Mucosa of descending colon (tissue), 3 donors: Measurements from ENCODE around the gene ZBTB43. TPM values are rescaled to one million over a fixed set of nuclear protein-coding genes. Genes with fewer than 3 reads are reported as not detected.
"Not testable (repeated sequence)": the region's sequence is repeated elsewhere in the genome, so short reads cannot be mapped to it uniquely, and the experiment has no call there.

Experiments used
- ATAC-seq: fragments of 200-7000 bp; cut with Tn5 transposase; one replicate; pipeline ENCODE4 v1.9.1; 2020; ENCODE audit warnings: mild to moderate bottlenecking, moderate library complexity
- DNase-seq, 3 donors: peaks; one replicate each; pipeline ENCODE4 v3.0.0-alpha.2; 2020
- H3K36me3 ChIP-seq: fragments of 200-600 bp; one replicate; pipeline ENCODE4 v1.8.0; 2021; ENCODE audit warnings: low read depth, mild to moderate bottlenecking
- H3K4me1 ChIP-seq: fragments of 200-600 bp; one replicate; pipeline ENCODE4 v1.8.0; 2021; ENCODE audit warnings: low read depth, mild to moderate bottlenecking
- H3K4me3 ChIP-seq: fragments of 200-600 bp; one replicate; pipeline ENCODE4 v1.8.0; 2021; ENCODE audit warnings: mild to moderate bottlenecking
- H3K9me3 ChIP-seq: fragments of 200-600 bp; one replicate; pipeline ENCODE4 v1.8.0; 2021; ENCODE audit warnings: mild to moderate bottlenecking
- CTCF ChIP-seq: fragments of 200-600 bp; IDR thresholded peaks from one replicate; pipeline ENCODE4 v1.8.0; 2022; ENCODE audit warnings: antibody characterized with exemption, mild to moderate bottlenecking
- intact Hi-C, 2 donors: fragments of 100-400 bp; cut with DNase I in 1 of 2; cut with micrococcal nuclease in 1 of 2; formaldehyde crosslinking; loops; one replicate each; pipeline versions ENCODE4 v1.11.0 to v1.11.1; 2022; cut with DNase I, micrococcal nuclease
- total RNA-seq, 3 donors: library from RNA; stranded (reverse); fragmentation: NEBNext Ultra II Directional in 2 of 3; extraction: Animal tissue kit (Norgen Biotek cat#: 25700) in 2 of 3; gene quantifications; one replicate each; pipeline versions ENCODE4 v1.2.1 to v1.2.4, GENCODE V29; 2021 to 2023
- donor health status: DM: no; HTN: no; CAD: no; lungs with moderate emphysema.
- donor health status: DM: no; HTN: no; CAD: no.
- donor health status: DM: no; HTN: yes; CAD: no.

Gene ZBTB43
- total RNA-seq, 3 donors from 2014 or later: 18.8 to 24.0 (median 21.7) TPM

DNA sequence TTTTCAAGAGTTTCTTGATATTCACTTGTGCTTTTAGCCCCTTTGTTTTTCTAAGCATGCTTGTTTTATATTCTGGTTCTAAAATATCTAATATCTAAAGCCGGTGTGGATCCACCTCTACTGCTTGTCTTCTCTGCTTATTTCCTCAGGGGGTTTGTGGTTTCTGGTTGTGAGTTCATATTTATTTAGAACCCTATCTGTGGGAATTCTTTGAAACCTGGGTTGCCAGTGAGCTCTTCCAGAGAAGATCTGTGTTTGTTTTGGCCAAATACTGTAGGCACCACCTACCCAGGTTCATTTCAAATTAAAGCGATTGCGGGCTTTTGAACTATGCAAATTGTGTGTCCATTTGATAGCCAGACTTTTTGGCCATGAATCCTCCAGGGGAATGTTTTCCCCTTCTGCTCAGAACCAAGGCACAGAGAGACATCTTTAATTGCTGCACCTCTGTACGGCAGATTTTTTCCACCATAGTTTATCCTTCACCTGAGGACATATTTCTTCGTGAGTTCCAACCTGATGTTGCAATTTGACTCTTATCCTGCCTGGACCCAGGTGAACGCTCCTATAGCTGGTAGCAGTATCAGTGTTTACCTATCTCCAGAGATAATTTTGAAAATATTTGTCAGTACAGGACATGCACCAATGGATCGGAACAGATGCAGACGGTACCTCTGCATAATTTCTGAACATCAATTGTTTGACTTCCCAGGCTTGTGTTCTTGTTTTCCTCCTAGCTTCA is 2.4 kb upstream of the ZBTB43 start:
- peaks cover 15% of the 10 kb centered on the region for H3K4me1 ChIP-seq
- no peaks in the 10 kb centered on the region for H3K9me3 ChIP-seq
- H3K36me3 ChIP-seq: no peaks in the 10 kb centered on the region
- no peak for DNase-seq
- H3K4me3 ChIP-seq: no peak overlapping the region
- no peak for TF ChIP-seq CTCF
- ATAC-seq: no peak
- intact Hi-C loops: no loop called here

DNA sequence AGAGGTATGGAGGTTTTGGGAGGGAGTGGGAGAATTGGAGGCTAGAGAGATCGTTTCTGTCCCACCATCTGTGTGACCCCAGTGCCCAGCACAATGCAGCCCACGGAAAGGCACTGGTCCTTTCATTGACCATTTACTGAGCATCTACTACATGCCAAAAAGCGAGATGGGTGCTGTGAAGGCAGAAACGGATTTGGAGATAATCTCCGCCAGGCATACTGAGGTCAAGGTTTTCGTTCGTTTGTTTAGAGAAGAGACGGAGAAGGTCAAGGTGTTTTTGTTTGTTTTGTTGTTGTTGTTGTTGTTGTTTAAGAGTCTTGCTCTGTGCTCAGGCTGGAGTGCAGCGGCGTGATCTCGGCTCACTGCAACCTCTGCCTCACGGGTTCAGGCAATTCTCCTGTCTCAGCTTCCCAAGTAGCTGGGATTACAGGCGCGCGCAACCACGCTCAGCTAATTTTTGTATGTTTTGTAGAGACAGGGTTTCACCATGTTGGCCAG is 593 bp upstream of the ZBTB43 start:
- Histone ChIP-seq H3K36me3 (no peaks in the 10 kb centered on the region), H3K4me1 (peaks cover 15% of the 10 kb centered on the region), H3K4me3 (no peak overlapping the region), H3K9me3 (no peaks in the 10 kb centered on the region)
- ATAC-seq (no peak), DNase-seq (no peak)
- intact Hi-C loops: no loop called here
- TF ChIP-seq CTCF: no peak

- no peaks in the 10 kb centered on the region for H3K36me3 ChIP-seq
- H3K4me1 ChIP-seq: peaks cover 15% of the 10 kb centered on the region
- DNase-seq (peak; percentile 57 to 75 (median 58)), ATAC-seq (peak; percentile 85)
- intact Hi-C loops: no loop called here
- H3K4me3 ChIP-seq: peak overlapping the region; percentile 96
- TF ChIP-seq CTCF: no peak
- H3K9me3 ChIP-seq: no peaks in the 10 kb centered on the region
Measured at GRCh38 chr9:126805554-126806262, 868 bp downstream of the ZBTB43 start.

DNA sequence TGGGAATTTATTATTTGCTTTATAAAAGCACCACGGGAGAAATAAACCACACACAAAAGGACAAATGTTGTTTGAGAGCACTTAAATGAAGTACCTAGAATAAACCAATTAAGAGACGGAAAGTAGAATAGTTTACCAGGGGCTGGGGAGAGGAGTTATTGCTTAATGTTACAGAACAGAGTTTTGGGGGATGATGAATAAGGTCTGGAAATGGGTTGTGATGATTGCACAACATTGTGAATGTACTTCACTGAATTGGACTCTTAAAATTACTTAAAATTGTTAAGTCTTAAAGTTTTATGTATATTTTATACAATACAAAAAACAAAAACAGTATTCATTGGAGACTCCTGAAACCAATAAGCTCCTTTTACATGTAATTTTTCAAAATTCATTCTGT is 1.5 kb downstream of the ZBTB43 start:
- H3K4me3 ChIP-seq: no peak overlapping the region
- ATAC-seq: no peak
- no peak for TF ChIP-seq CTCF

GRCh38 chr9:126809068-126809467 is 4.2 kb downstream of the ZBTB43 start:
- H3K9me3 ChIP-seq: no peaks in the 10 kb centered on the region
- H3K4me3 ChIP-seq: no peak overlapping the region
- H3K4me1 ChIP-seq: peaks cover 15% of the 10 kb centered on the region
- no peak for DNase-seq
- ATAC-seq: no peak
- intact Hi-C loops: no loop called here
- TF ChIP-seq CTCF: no peak
- no peaks in the 10 kb centered on the region for H3K36me3 ChIP-seq

More for the DNA sequence above, 1.5 kb downstream of the ZBTB43 start:
- DNase-seq: no peak
- Histone ChIP-seq H3K36me3 (no peaks in the 10 kb centered on the region), H3K9me3 (no peaks in the 10 kb centered on the region), H3K4me1 (peaks cover 15% of the 10 kb centered on the region)
- intact Hi-C loops: no loop called here

DNA sequence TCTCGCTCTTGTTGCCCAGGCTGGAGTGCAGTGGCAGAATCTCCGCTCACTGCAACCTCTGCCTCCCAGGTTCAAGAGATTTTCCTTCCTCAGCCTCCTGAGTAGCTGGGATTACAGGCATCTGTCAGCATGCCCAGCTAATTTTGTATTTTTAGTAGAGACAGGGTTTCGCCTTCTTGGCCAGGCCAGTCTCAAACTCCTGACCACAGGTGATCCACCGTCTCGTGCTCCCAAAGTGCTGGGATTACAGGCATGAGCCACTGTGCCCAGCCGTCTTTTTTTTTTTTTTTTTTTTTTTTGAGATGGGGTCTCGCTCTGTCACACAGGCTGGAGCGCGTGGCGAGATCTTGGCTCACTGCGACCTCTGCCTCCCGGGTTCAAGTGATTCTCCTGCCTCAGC is 5.4 kb downstream of the ZBTB43 start:
- not testable (repeated sequence) for H3K36me3 ChIP-seq, H3K4me3 ChIP-seq

More for the DNA sequence above, 5.4 kb downstream of the ZBTB43 start:
- DNase-seq, H3K9me3 ChIP-seq, intact Hi-C loops, ATAC-seq: not testable (repeated sequence)
- peaks cover 15% of the 10 kb centered on the region for H3K4me1 ChIP-seq
